Hematopoietic multipotent progenitor cell treated with erythropoietin and hydrocortisone succinate and interleukin-3 and kit ligand, for 6 days (in vitro differentiated cells): ENCODE data around the gene VCL.
A peak's percentile ranks its signal among the peaks of the same experiment; 100 is the strongest.
"Not testable (repeated sequence)": the region's sequence is repeated elsewhere in the genome, so short reads cannot be mapped to it uniquely, and the experiment has no call there.

Source experiments
- DNase-seq: peaks from one replicate; pipeline ENCODE4 v3.0.0-alpha.2; 2015

Gene VCL

GRCh38 chr10:74011017-74011416 lies 13.1 kb downstream of the VCL start:
- DNase-seq, result peak; percentile 25

- peak; percentile 47 for DNase-seq
Observed at GRCh38 chr10:74011770-74012169, 13.9 kb downstream of the VCL start.

- no peak for DNase-seq
Observed at GRCh38 chr10:74012480-74012879, 14.6 kb downstream of the VCL start.

GRCh38 chr10:74013004-74013403 lies 15.1 kb downstream of the VCL start:
- DNase-seq, result peak; percentile 28

GRCh38 chr10:74014574-74014973 lies 16.7 kb downstream of the VCL start:
- not testable (repeated sequence) for DNase-seq

- no peak for DNase-seq
Observed at GRCh38 chr10:74018241-74018640, 20.3 kb downstream of the VCL start.

- peak; percentile 73 for DNase-seq
Observed at GRCh38 chr10:74021248-74022055, 23.5 kb downstream of the VCL start.

- DNase-seq, result no peak
Observed at GRCh38 chr10:74022926-74023629, 25.2 kb downstream of the VCL start.

GRCh38 chr10:74024600-74024999 lies 26.7 kb downstream of the VCL start:
- no peak for DNase-seq

- DNase-seq, result no peak
Observed at GRCh38 chr10:74025380-74025978, 27.6 kb downstream of the VCL start.

GRCh38 chr10:74026428-74027015 lies 28.6 kb downstream of the VCL start:
- no peak for DNase-seq

GRCh38 chr10:74027702-74028101 lies 29.8 kb downstream of the VCL start:
- DNase-seq, result no peak

- no peak for DNase-seq
Observed at GRCh38 chr10:74029943-74030342, 32.0 kb downstream of the VCL start.

GRCh38 chr10:74032208-74032607 lies 34.3 kb downstream of the VCL start:
- DNase-seq, result peak; percentile 56

GRCh38 chr10:74032900-74033655 lies 35.2 kb downstream of the VCL start:
- peak; percentile 41 for DNase-seq

- DNase-seq, result no peak
Observed at GRCh38 chr10:74033702-74034101, 35.8 kb downstream of the VCL start.

- no peak for DNase-seq
Observed at GRCh38 chr10:74034301-74034700, 36.4 kb downstream of the VCL start.

- DNase-seq, result peak; percentile 64
Observed at GRCh38 chr10:74035303-74035702, 37.4 kb downstream of the VCL start.

GRCh38 chr10:74036474-74036873 lies 38.6 kb downstream of the VCL start:
- DNase-seq, result no peak

GRCh38 chr10:74039561-74040145 lies 41.7 kb downstream of the VCL start:
- DNase-seq, result peak; percentile 53

- DNase-seq, result no peak
Observed at GRCh38 chr10:74040200-74041126, 42.5 kb downstream of the VCL start.
